GM12892 (cell line): ENCODE data around the gene NHERF2.

Experiments
- POLR2A ChIP-seq: IDR thresholded peaks from 2 replicates; pipeline ENCODE4 v1.6.1; 2011; ENCODE audit warnings: low read depth, low read length, control low read depth
- POLR2AphosphoS5 ChIP-seq: IDR thresholded peaks from 2 replicates; pipeline ENCODE4 v1.6.1; 2011; ENCODE audit warnings: low read depth, low read length, control low read depth
- TAF1 ChIP-seq: IDR thresholded peaks from 2 replicates; pipeline ENCODE4 v1.6.1; 2011; ENCODE audit warnings: low read depth, mild to moderate bottlenecking, control low read depth, low read length, borderline replicate concordance

- no peak for TF ChIP-seq TAF1
- no peak for TF ChIP-seq POLR2A
- TF ChIP-seq POLR2AphosphoS5 = no peak
Measured at GRCh38 chr16:2040787-2041522, 14.3 kb downstream of the NHERF2 start.
